Heart left ventricle (tissue), 13 donors: Measurements from ENCODE around the gene TRUB2.

Source experiments
- CTCF ChIP-seq, 12 donors: fragments of 200-600 bp; sonication (generic) in 4 of 12; IDR thresholded peaks; one replicate each; pipeline versions ENCODE4 v1.5.0 to v1.8.0; 2018 to 2022; ENCODE audit warnings: antibody characterized with exemption in 12 of 12, mild to moderate bottlenecking in 5 of 12
- POLR2A ChIP-seq, 2 donors: fragments of 450-650 bp; IDR thresholded peaks; one replicate each; pipeline ENCODE4 v1.6.1; 2017; ENCODE audit warnings: antibody characterized with exemption in 2 of 2, mild to moderate bottlenecking in 2 of 2, moderate library complexity in 2 of 2
- donor health status: ischemic (EF 13 %, LVEDD 7.1; RV severe dilation, severe dysfunction).
- donor health status: DM: no; HTN: yes; CAD: no.
- donor health status: DM: no; HTN: no; CAD: no.
- donor health status: ischemic (EF 25% LVEDD 6.9; RV normal size, moderate dysfunction).
- donor health status: ischemic (EF 25% LVEDD 5.7; RV mildly dilated, moderate dysfunction).
- donor health status: ischemic (EF 35%, LVEDD 5.7; RV mildly dilated, moderate dysfunction).
- donor health status: nonischemic (EF 11% LVEDD 7.7; RV severe dilation, severe dysfunction).
- donor health status: DM: yes; HTN: yes; CAD: no.
- donor health status: PGD.
- donor health status: ischemic (EF 29% LVEDD 5.4; RV normal size, mild dysfunction).
- donor health status: nonischemic (EF 23%, LVEDD 6.1; RV moderate dilation, normal function).

DNA sequence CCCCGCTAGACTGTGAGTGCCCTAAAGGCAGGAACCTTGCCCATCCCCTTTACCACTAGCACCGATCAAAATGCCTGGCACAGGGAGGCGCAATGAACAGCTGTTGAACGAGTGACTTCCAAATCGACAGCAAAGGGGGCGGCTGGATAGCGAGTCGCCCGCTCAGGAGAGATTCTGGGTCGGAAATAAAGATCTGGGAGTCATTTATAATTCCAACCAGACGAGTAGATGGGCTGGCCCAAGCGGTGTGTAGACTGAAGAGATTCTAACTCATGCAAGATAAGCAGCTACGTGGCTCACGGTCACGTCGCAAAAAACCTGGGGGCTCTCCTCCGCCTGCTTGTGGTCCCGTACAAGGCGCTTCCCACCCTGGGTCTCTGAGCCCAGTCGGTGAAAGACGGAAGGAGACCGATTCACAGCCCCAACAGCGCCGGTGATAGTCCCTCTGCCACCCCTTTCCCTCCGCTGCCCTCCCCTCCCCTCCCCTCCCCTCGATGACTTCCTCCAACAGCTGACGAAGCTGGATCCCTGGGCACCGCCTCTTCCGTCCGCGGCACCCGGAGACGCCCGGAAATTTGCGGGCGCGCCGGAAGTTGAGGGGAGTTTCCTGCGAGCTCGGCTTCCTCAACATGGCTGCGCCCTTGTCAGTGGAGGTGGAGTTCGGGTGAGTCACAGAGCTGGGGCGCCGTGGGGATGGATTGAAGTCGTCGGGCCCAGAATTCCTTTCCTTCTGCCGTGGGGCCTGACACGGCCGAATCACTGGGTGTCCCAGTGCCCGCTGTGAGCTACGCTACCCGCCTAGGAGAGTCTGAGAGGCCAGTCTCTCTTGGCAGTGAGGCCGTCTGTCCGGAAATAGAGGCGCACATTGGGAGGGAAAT lies 48.7 kb upstream of the TRUB2 start, which contains the start of gene URM1:
- TF ChIP-seq POLR2A (IDR thresholded peaks at IDR 0.05) (peak in 1 of 2 donors; percentile 91), CTCF (IDR thresholded peaks at IDR 0.05) (peak in 1 of 12 donors; percentile 16)
